BLaER1 (cell line): ENCODE results near the gene MNT.
A peak's percentile ranks its signal among the peaks of the same experiment; 100 is the strongest.

Source experiments
- H3K27ac ChIP-seq: shearing (Covaris generic); formaldehyde crosslinking; 2 replicates; pipeline ENCODE4 v1.8.1; 2022
- H3K27me3 ChIP-seq: shearing (Covaris generic); formaldehyde crosslinking; 2 replicates; pipeline ENCODE4 v1.8.1; 2022
- H3K36me3 ChIP-seq: shearing (Covaris generic); formaldehyde crosslinking; 2 replicates; pipeline ENCODE4 v1.8.1; 2022
- H3K4me1 ChIP-seq: shearing (Covaris generic); formaldehyde crosslinking; 2 replicates; pipeline ENCODE4 v1.8.1; 2022
- H3K4me2 ChIP-seq: shearing (Covaris generic); formaldehyde crosslinking; 2 replicates; pipeline ENCODE4 v1.8.1; 2022
- H3K4me3 ChIP-seq: shearing (Covaris generic); formaldehyde crosslinking; 2 replicates; pipeline ENCODE4 v1.8.1; 2022
- H3K9ac ChIP-seq: shearing (Covaris generic); formaldehyde crosslinking; 2 replicates; pipeline ENCODE4 v1.8.1; 2022
- H3K9me3 ChIP-seq: shearing (Covaris generic); formaldehyde crosslinking; 2 replicates; pipeline ENCODE4 v1.8.1; 2022
- H4K20me1 ChIP-seq: shearing (Covaris generic); formaldehyde crosslinking; 2 replicates; pipeline ENCODE4 v1.8.1; 2022
- Cebpa-rat ChIP-seq: shearing (Covaris generic); IDR thresholded peaks from 2 replicates; pipeline ENCODE4 v1.8.1; 2022

MNT gene

GRCh38 chr17:2405247-2405926 is 4.5 kb upstream of the MNT start:
- peaks cover 14% of the 10 kb centered on the region; the same call in 1 of the 2 replicates for H3K36me3 ChIP-seq
- no peaks in the 10 kb centered on the region for H3K9me3 ChIP-seq
- H3K4me2 ChIP-seq, result peak overlapping the region; percentile 92
- H3K27ac ChIP-seq, result peak overlapping the region; percentile 16
- TF ChIP-seq Cebpa-rat, result no peak
- no peaks in the 10 kb centered on the region for H3K27me3 ChIP-seq
- H3K4me3 ChIP-seq, result peak overlapping the region; percentile 1; the same call in 1 of the 2 replicates
- peak overlapping the region; percentile 16; the same call in 1 of the 2 replicates for H3K9ac ChIP-seq
- H4K20me1 ChIP-seq, result peaks cover 2% of the 10 kb centered on the region; the same call in 1 of the 2 replicates
- peaks cover 55% of the 10 kb centered on the region for H3K4me1 ChIP-seq

GRCh38 chr17:2403044-2403443 is 2.2 kb upstream of the MNT start:
- Histone ChIP-seq H4K20me1 (peaks cover 19% of the 10 kb centered on the region), H3K4me1 (peaks cover 66% of the 10 kb centered on the region), H3K9me3 (no peaks in the 10 kb centered on the region), H3K36me3 (peaks cover 11% of the 10 kb centered on the region; the same call in 1 of the 2 replicates), H3K4me2 (peak overlapping the region; percentile 92), H3K9ac (peak overlapping the region; percentile 76; the same call in 1 of the 2 replicates), H3K27ac (no peak overlapping the region), H3K4me3 (no peak overlapping the region), H3K27me3 (no peaks in the 10 kb centered on the region)
- no peak for TF ChIP-seq Cebpa-rat

GRCh38 chr17:2402544-2402943 is 1.7 kb upstream of the MNT start:
- Histone ChIP-seq H3K9ac (peak overlapping the region; percentile 76), H3K27ac (peak overlapping the region; percentile 97), H3K27me3 (no peaks in the 10 kb centered on the region), H3K4me3 (peak overlapping the region; percentile 84), H3K4me1 (peaks cover 70% of the 10 kb centered on the region), H3K9me3 (no peaks in the 10 kb centered on the region), H4K20me1 (peaks cover 24% of the 10 kb centered on the region), H3K36me3 (peaks cover 10% of the 10 kb centered on the region; the same call in 1 of the 2 replicates), H3K4me2 (peak overlapping the region; percentile 92)
- no peak for TF ChIP-seq Cebpa-rat

GRCh38 chr17:2401426-2402221 is 764 bp upstream of the MNT start:
- Histone ChIP-seq H3K9ac (peak overlapping the region; percentile 96), H3K4me1 (peaks cover 68% of the 10 kb centered on the region), H3K4me2 (peak overlapping the region; percentile 92), H3K4me3 (peak overlapping the region; percentile 84), H3K27me3 (no peaks in the 10 kb centered on the region), H3K36me3 (0 out of 2 replicates have a peak, but pooled peaks cover 3% of the 10 kb centered on the region), H3K9me3 (no peaks in the 10 kb centered on the region), H4K20me1 (peaks cover 33% of the 10 kb centered on the region), H3K27ac (peak overlapping the region; percentile 97)
- peak; percentile 97 for TF ChIP-seq Cebpa-rat

GRCh38 chr17:2400474-2400866 is 390 bp downstream of the MNT start:
- Histone ChIP-seq H4K20me1 (peaks cover 45% of the 10 kb centered on the region), H3K4me1 (peaks cover 68% of the 10 kb centered on the region), H3K27ac (peak overlapping the region; percentile 97), H3K9ac (peak overlapping the region; percentile 96), H3K36me3 (no peaks in the 10 kb centered on the region), H3K27me3 (no peaks in the 10 kb centered on the region), H3K4me3 (peak overlapping the region; percentile 84), H3K9me3 (no peaks in the 10 kb centered on the region), H3K4me2 (peak overlapping the region; percentile 96)
- no peak for TF ChIP-seq Cebpa-rat

- Histone ChIP-seq H3K9me3 (no peaks in the 10 kb centered on the region), H4K20me1 (peaks cover 51% of the 10 kb centered on the region), H3K27ac (peak overlapping the region; percentile 97), H3K9ac (peak overlapping the region; percentile 96), H3K4me1 (peaks cover 68% of the 10 kb centered on the region), H3K4me2 (peak overlapping the region; percentile 96), H3K36me3 (no peaks in the 10 kb centered on the region), H3K27me3 (no peaks in the 10 kb centered on the region), H3K4me3 (peak overlapping the region; percentile 84)
- no peak; the same call in 1 of the 2 replicates for TF ChIP-seq Cebpa-rat
These were observed 1.0 kb downstream of the MNT start for GRCh38 chr17:2399572-2400473.

GRCh38 chr17:2398655-2399571 is 1.9 kb downstream of the MNT start:
- TF ChIP-seq Cebpa-rat, result no peak
- Histone ChIP-seq H3K4me3 (peak overlapping the region; percentile 84), H3K4me2 (peak overlapping the region; percentile 96), H4K20me1 (peaks cover 60% of the 10 kb centered on the region), H3K4me1 (peaks cover 68% of the 10 kb centered on the region), H3K9me3 (no peaks in the 10 kb centered on the region), H3K27me3 (no peaks in the 10 kb centered on the region), H3K36me3 (no peaks in the 10 kb centered on the region), H3K27ac (peak overlapping the region; percentile 97), H3K9ac (peak overlapping the region; percentile 96)

- Histone ChIP-seq H4K20me1 (peaks cover 60% of the 10 kb centered on the region), H3K36me3 (no peaks in the 10 kb centered on the region), H3K4me2 (peak overlapping the region; percentile 96), H3K9ac (peak overlapping the region; percentile 77), H3K9me3 (no peaks in the 10 kb centered on the region), H3K27me3 (no peaks in the 10 kb centered on the region), H3K27ac (peak overlapping the region; percentile 73), H3K4me3 (peak overlapping the region; percentile 84), H3K4me1 (peaks cover 60% of the 10 kb centered on the region)
- no peak for TF ChIP-seq Cebpa-rat
These were observed 2.7 kb downstream of the MNT start for GRCh38 chr17:2398182-2398581.
